Spleen (tissue), 11 donors: ENCODE measurements around the gene PPP4R3B. TPM values are rescaled to one million over a fixed set of nuclear protein-coding genes. Genes with fewer than 3 reads are reported as not detected.

Experiments used
- DNase-seq: peaks from one replicate; pipeline ENCODE4 v3.0.0-alpha.2; 2020
- H3K27ac ChIP-seq, 8 donors: fragments of 200-600 bp; sonication (generic) in 7 of 8; 1 replicate in 4 of 8; 2 replicates in 4 of 8; pipeline versions ENCODE4 v1.5.0 to v1.8.0; 2016 to 2021; ENCODE audit warnings: inconsistent platforms in 4 of 8, mild to moderate bottlenecking in 4 of 8, moderate library complexity in 1 of 8
- H3K27me3 ChIP-seq, 7 donors: fragments of 200-600 bp; sonication (generic) in 6 of 7; replicated peaks in 1 of 7; 1 replicate in 4 of 7; 2 replicates in 3 of 7; pipeline versions ENCODE4 v1.5.0 to v1.8.0; 2016 to 2021; ENCODE audit warnings: inconsistent platforms in 3 of 7, mild to moderate bottlenecking in 1 of 7
- H3K36me3 ChIP-seq, 6 donors: fragments of 200-600 bp; sonication (generic) in 5 of 6; 1 replicate in 4 of 6; 2 replicates in 2 of 6; pipeline versions ENCODE4 v1.5.0 to v1.8.0; 2016 to 2021; ENCODE audit warnings: inconsistent platforms in 2 of 6
- H3K4me1 ChIP-seq, 6 donors: fragments of 200-600 bp; sonication (generic) in 5 of 6; 1 replicate in 3 of 6; 2 replicates in 3 of 6; pipeline versions ENCODE4 v1.5.0 to v1.8.0; 2016 to 2021; ENCODE audit warnings: inconsistent platforms in 3 of 6
- H3K4me3 ChIP-seq, 8 donors: fragments of 200-600 bp; sonication (generic) in 7 of 8; 1 replicate in 4 of 8; 2 replicates in 4 of 8; pipeline versions ENCODE4 v1.5.0 to v1.8.0; 2016 to 2021; ENCODE audit warnings: inconsistent platforms in 4 of 8, mild to moderate bottlenecking in 4 of 8, moderate library complexity in 2 of 8
- H3K9me3 ChIP-seq, 8 donors: fragments of 200-600 bp; sonication (generic) in 7 of 8; 1 replicate in 4 of 8; 2 replicates in 4 of 8; pipeline versions ENCODE4 v1.5.0 to v1.8.0; 2016 to 2021; ENCODE audit warnings: inconsistent platforms in 4 of 8
- POLR2A ChIP-seq, 3 donors: fragments of 450-650 bp; IDR thresholded peaks; one replicate each; pipeline ENCODE4 v1.5.1; 2017; ENCODE audit warnings: antibody characterized with exemption in 3 of 3, mild to moderate bottlenecking in 1 of 3
- POLR2AphosphoS5 ChIP-seq, 3 donors: sonication (generic); formaldehyde crosslinking; IDR thresholded peaks; one replicate each; pipeline ENCODE4 v1.5.1; 2017; ENCODE audit warnings: antibody characterized with exemption in 3 of 3
- WGBS, 5 donors: extraction: QIAGEN DNeasy Blood & Tissue Kit in 3 of 5; methylation state at CpG; one replicate each; pipeline versions ENCODE4 v1.1.5 to v1.1.7; 2013 to 2018; 5-methylcytosine and 5-hydroxymethylcytosine counted together
- intact Hi-C: fragments of 100-400 bp; cut with DNase I; formaldehyde crosslinking; loops from one replicate; pipeline ENCODE4 v1.15.0; 2023; ENCODE audit warnings: low total_unique reads
- polyA plus RNA-seq, 3 donors: library from polyadenylated mRNA; stranded (reverse); fragments of 200-250 nt; gene quantifications; one replicate each; pipeline ENCODE4 v1.2.1, GENCODE V29; 2013
- small RNA-seq, 4 donors: library from RNA; depleted of rRNA; stranded (forward); fragments of <200 nt; gene quantifications; one replicate each; pipeline ENCODE3, GENCODE V24; 2016
- total RNA-seq, 7 donors: library from RNA; depleted of rRNA in 3 of 7; stranded (reverse); fragments of >200 nt in 3 of 7; fragmentation: NEBNext Ultra II Directional in 4 of 7; extraction: Animal tissue kit (Norgen Biotek cat#: 25700) in 4 of 7; gene quantifications; one replicate each; pipeline versions ENCODE4 v1.1.0 to v1.2.1, GENCODE V29; 2016 to 2021
- TF ChIP-seq, protein P1 (sequence below), 11 experiments: fragments of 200-600 bp in 7 of 11; fragments of 450-650 bp in 4 of 11; sonication (generic) in 4 of 11; IDR thresholded peaks in 8 of 11; conservative IDR thresholded peaks in 3 of 11; 1 replicate in 7 of 11; 2 replicates in 4 of 11; pipeline versions ENCODE4 v1.4.0 to v1.8.0; 2016 to 2021; ENCODE audit warnings: antibody characterized with exemption in 11 of 11, inconsistent platforms in 4 of 11, mild to moderate bottlenecking in 1 of 11
- donor health status: healthy with polysubstance abuse.
- donor health status: DM: no; HTN: no; CAD: no; lungs with moderate emphysema.
- donor health status: DM: no; HTN: no; CAD: no.
- donor health status: Bipolar disorder and iron deficiency.
- donor health status: healthy.
- donor health status: DM: no; HTN: no; CAD: no.
- donor health status: DM: yes; HTN: yes; CAD: no.

Gene PPP4R3B
- total and polyA plus RNA-seq, 10 donors = 22.3 to 89.5 (median 74.4) TPM

DNA sequence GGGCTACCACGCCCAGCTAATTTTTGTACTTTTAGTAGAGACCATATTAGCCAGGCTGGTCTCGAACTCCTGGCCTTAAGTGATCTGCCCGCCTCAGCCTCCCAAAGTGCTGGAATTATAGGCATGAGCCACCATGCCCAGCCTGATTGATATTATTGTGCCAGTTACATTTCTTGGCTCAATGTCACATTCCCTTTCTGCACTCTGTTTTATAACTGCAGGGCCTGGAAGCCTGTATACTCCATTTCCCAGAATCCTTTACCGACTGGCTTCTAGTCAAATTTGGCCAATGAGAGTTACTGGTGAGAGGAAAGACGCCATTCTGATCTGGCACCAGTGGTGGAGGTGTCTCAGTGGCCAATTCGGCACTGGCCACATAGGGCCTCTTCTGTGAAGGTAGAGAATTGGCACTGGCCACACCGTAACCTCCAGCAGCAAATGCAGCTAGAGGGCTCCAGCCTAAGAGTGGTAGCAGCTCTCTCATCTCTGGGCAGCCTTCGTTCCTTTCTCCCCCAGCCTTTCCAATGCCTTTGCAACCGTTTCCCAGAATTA, 114.8 kb downstream of the PPP4R3B start:
- Histone ChIP-seq H3K4me3 (no peak overlapping the region), H3K27ac (no peak overlapping the region), H3K9me3 (no peaks in the 10 kb centered on the region), H3K36me3 (no peaks in the 10 kb centered on the region), H3K4me1 (no peaks in the 10 kb centered on the region), H3K27me3 (no peaks in the 10 kb centered on the region)
- 89 to 94% (median 94%) methylated on average over 9 of the region's 9 CpGs for WGBS, 5 donors
- no peak for TF ChIP-seq POLR2AphosphoS5 (IDR thresholded peaks at IDR 0.05)
- no peak for TF ChIP-seq POLR2A (IDR thresholded peaks at IDR 0.05)
- TF ChIP-seq, protein P1, sequence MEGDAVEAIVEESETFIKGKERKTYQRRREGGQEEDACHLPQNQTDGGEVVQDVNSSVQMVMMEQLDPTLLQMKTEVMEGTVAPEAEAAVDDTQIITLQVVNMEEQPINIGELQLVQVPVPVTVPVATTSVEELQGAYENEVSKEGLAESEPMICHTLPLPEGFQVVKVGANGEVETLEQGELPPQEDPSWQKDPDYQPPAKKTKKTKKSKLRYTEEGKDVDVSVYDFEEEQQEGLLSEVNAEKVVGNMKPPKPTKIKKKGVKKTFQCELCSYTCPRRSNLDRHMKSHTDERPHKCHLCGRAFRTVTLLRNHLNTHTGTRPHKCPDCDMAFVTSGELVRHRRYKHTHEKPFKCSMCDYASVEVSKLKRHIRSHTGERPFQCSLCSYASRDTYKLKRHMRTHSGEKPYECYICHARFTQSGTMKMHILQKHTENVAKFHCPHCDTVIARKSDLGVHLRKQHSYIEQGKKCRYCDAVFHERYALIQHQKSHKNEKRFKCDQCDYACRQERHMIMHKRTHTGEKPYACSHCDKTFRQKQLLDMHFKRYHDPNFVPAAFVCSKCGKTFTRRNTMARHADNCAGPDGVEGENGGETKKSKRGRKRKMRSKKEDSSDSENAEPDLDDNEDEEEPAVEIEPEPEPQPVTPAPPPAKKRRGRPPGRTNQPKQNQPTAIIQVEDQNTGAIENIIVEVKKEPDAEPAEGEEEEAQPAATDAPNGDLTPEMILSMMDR (IDR thresholded peaks at IDR 0.05 in 8 of 11, conservative IDR thresholded peaks at IDR 0.05 in 3 of 11) = no peak
- intact Hi-C loops = no loop called here
- DNase-seq = no peak

DNA sequence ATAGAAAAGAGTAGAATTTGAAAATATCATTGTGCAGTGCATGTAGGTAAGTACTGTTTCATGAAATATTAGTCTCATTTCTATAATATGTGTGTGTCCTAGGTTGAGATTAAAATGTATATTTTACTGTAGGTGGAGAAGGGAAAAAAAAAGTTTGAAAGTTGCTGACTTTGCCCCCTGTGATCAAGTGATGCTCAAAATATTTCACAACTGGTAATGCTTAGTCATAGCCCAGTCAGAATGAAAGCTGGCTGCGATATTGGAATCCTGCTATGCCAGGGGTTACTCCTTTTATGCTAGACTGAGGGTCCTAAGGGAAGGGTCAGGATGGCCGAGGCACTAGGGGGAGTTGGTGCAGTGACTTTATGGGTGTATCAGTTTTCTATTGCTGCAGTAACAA, 117.4 kb downstream of the PPP4R3B start:
- 51 to 86% (median 71%) methylated on average over 2 of the region's 2 CpGs for WGBS, 5 donors
- TF ChIP-seq POLR2AphosphoS5 (IDR thresholded peaks at IDR 0.05) (no peak), POLR2A (IDR thresholded peaks at IDR 0.05) (no peak)
- TF ChIP-seq, protein P1 (IDR thresholded peaks at IDR 0.05 in 8 of 11, conservative IDR thresholded peaks at IDR 0.05 in 3 of 11) = no peak
- no peaks in the 10 kb centered on the region for H3K4me1 ChIP-seq

DNA sequence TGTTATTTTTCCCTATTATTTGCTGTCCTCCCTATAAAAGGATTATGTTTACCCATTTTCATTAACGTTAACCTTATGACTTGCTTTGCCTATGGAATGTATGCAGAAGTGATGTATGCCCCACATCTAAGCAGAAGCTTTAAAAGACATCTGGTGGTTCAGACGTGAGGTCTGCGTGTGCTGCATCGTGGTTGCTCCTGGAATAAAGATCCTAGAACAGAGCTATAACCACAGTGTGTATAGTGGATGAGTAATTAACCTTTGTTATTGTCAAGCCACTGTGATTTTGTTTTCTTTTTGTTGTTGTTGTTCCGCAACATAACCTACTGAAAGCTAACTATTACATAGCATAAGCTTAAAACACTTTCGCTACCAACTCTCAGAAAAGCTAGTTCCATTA, 118.8 kb downstream of the PPP4R3B start:
- H3K27me3 ChIP-seq = no peaks in the 10 kb centered on the region
- intact Hi-C loops = no loop called here
- no peak for DNase-seq
- H3K36me3 ChIP-seq = no peaks in the 10 kb centered on the region
- no peak overlapping the region for H3K4me3 ChIP-seq
- no peaks in the 10 kb centered on the region for H3K4me1 ChIP-seq
- WGBS, 5 donors = 84 to 91% (median 89%) methylated on average over 6 of the region's 6 CpGs
- TF ChIP-seq, protein P1 (IDR thresholded peaks at IDR 0.05 in 8 of 11, conservative IDR thresholded peaks at IDR 0.05 in 3 of 11) = no peak
- TF ChIP-seq POLR2AphosphoS5 (IDR thresholded peaks at IDR 0.05) (no peak), POLR2A (IDR thresholded peaks at IDR 0.05) (no peak)
- H3K9me3 ChIP-seq = no peaks in the 10 kb centered on the region
- no peak overlapping the region for H3K27ac ChIP-seq

More for the DNA sequence above, 117.4 kb downstream of the PPP4R3B start:
- intact Hi-C loops = no loop called here
- no peak overlapping the region for H3K27ac ChIP-seq
- no peaks in the 10 kb centered on the region for H3K36me3 ChIP-seq
- H3K9me3 ChIP-seq = no peaks in the 10 kb centered on the region
- DNase-seq = no peak
- no peaks in the 10 kb centered on the region for H3K27me3 ChIP-seq
- H3K4me3 ChIP-seq = no peak overlapping the region

Small RNAs within 50 kb of the gene (small RNA-seq; reads per million reads assigned to genes)
- gene RF00586 = 0 reads per million in 4 donors
- gene RNU6-634P = 0 reads per million in 4 donors

Other genes starting within 250 kb of the PPP4R3B start
- gene CCDC88A, start 197.8 kb downstream of the PPP4R3B start, total RNA-seq = 100 to 1,000 TPM in 3 of 7 donors, 10 to 100 TPM in 4; 53.2 to 130 (median 95.3) TPM
- 10 to 100 TPM; 16.4 to 26.3 (median 20.8) TPM for gene CCDC88A, start 197.8 kb downstream of the PPP4R3B start, polyA plus RNA-seq
- 10 to 100 TPM in 5 of 7 donors, 1 to 10 TPM in 2; 6.7 to 21.7 (median 15.6) TPM for gene CFAP36, start 97.9 kb downstream of the PPP4R3B start, total RNA-seq
- gene CFAP36, start 97.9 kb downstream of the PPP4R3B start, polyA plus RNA-seq = 10 to 100 TPM; 23.8 to 34.8 (median 25.0) TPM
- 10 to 100 TPM; 11.2 to 26.3 (median 20.1) TPM for gene PNPT1, start 76.2 kb upstream of the PPP4R3B start, total RNA-seq
- gene PNPT1, start 76.2 kb upstream of the PPP4R3B start, polyA plus RNA-seq = 10 to 100 TPM in 1 of 3 donors, 1 to 10 TPM in 2; 6.4 to 10.2 (median 7.7) TPM